ENCODE results near the gene CDR2.

DNA sequence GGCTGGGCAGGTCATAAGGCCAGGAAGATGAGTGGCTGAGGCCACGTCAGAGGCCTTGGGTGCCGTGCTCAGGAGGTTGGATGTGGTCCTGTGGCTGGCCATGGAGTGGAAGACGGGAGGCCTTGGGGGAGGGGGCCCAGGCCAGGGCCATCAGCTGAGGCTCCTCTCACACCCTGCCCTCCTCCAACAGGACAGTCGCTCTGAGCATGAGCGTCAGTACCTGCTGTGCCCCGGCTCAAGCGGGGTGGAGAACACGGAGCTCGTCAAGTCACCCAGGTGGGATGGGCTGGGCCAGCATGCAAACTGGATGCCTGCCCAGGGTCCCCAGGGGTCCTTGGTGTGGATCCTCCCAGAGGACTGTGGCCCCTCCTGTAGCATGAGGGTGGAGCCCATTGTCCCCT, 58.0 kb downstream of the CDR2 start:
- TF ChIP-seq POLR2A (IDR thresholded peaks at IDR 0.05; ENCODE audit: low read depth, low read length) (no peak), POLR2AphosphoS5 (IDR thresholded peaks at IDR 0.05; ENCODE audit: low read depth, low read length) (no peak), TAF1 (IDR thresholded peaks at IDR 0.05; ENCODE audit: low read depth, low read length) (no peak), SPI1 (IDR thresholded peaks at IDR 0.05; ENCODE audit: low read depth, low read length) (no peak)
